Immature natural killer cell (primary cell): Measurements from ENCODE around the gene SLC2A14. TPM values are rescaled to one million over a fixed set of nuclear protein-coding genes. Genes with fewer than 3 reads are reported as not detected.
"Not testable (repeated sequence)": the region's sequence is repeated elsewhere in the genome, so short reads cannot be mapped to it uniquely, and the experiment has no call there.

ENCODE experiments used
- DNase-seq, 3 donors: peaks; one replicate each; pipeline ENCODE4 v3.0.0; 2022; ENCODE audit warnings: mixed read lengths in 1 of 3
- H3K27ac Mint-ChIP-seq, 6 donors: one replicate each; pipeline ENCODE4 v1.8.0; 2020; ENCODE audit warnings: mixed read lengths in 6 of 6, mild to moderate bottlenecking in 5 of 6, inconsistent platforms in 4 of 6, moderate library complexity in 3 of 6
- H3K27me3 Mint-ChIP-seq, 3 donors: one replicate each; pipeline ENCODE4 v1.8.0; 2020 to 2021; ENCODE audit warnings: low read depth in 3 of 3, mild to moderate bottlenecking in 3 of 3, mixed read lengths in 3 of 3, moderate library complexity in 3 of 3, inconsistent platforms in 1 of 3
- H3K36me3 Mint-ChIP-seq, 3 donors: one replicate each; pipeline ENCODE4 v1.8.0; 2020; ENCODE audit warnings: mixed read lengths in 3 of 3, inconsistent platforms in 2 of 3, mild to moderate bottlenecking in 2 of 3
- H3K4me1 Mint-ChIP-seq, 2 donors: one replicate each; pipeline ENCODE4 v1.8.0; 2020; ENCODE audit warnings: inconsistent platforms in 2 of 2, mild to moderate bottlenecking in 2 of 2, mixed read lengths in 2 of 2, moderate library complexity in 1 of 2
- H3K4me3 Mint-ChIP-seq, 5 donors: one replicate each; pipeline ENCODE4 v1.8.0; 2020; ENCODE audit warnings: mild to moderate bottlenecking in 5 of 5, mixed read lengths in 5 of 5, inconsistent platforms in 3 of 5, moderate library complexity in 3 of 5
- H3K9me3 Mint-ChIP-seq, 6 donors: one replicate each; pipeline ENCODE4 v1.8.0; 2020; ENCODE audit warnings: mild to moderate bottlenecking in 6 of 6, mixed read lengths in 6 of 6, inconsistent platforms in 4 of 6, moderate library complexity in 3 of 6
- polyA plus RNA-seq, 3 donors: library from polyadenylated mRNA; unstranded; fragments of 300-500 nt; fragmentation: Illumina TruSeq; gene quantifications; one replicate each; pipeline ENCODE4 v1.2.3, GENCODE V29; 2021

SLC2A14 gene
- polyA plus RNA-seq, 3 donors from 2014 or later, result not detected

DNA sequence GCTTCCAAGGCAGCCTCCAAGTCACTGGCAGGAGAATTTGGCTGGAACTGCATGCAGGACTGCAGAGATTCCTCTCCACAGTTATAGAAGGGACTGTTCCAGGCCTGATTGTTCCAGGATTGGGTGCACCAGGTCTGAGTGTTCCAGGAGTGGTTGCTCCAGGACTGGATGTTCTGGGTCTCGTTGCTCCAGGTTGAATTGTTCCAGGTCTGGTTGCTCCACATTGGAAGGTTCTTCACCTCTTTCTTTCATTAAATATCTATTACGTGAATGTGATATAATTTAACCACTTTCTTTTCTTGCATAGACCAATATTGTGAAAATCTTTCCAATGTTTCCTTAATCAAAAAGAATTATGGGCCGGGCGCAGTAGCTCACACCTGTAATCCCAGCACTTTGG is 24.0 kb upstream of the SLC2A14 start:
- H3K27ac Mint-ChIP-seq, H3K4me1 Mint-ChIP-seq, H3K27me3 Mint-ChIP-seq, H3K4me3 Mint-ChIP-seq, H3K36me3 Mint-ChIP-seq, DNase-seq, H3K9me3 Mint-ChIP-seq: not testable (repeated sequence)

DNA sequence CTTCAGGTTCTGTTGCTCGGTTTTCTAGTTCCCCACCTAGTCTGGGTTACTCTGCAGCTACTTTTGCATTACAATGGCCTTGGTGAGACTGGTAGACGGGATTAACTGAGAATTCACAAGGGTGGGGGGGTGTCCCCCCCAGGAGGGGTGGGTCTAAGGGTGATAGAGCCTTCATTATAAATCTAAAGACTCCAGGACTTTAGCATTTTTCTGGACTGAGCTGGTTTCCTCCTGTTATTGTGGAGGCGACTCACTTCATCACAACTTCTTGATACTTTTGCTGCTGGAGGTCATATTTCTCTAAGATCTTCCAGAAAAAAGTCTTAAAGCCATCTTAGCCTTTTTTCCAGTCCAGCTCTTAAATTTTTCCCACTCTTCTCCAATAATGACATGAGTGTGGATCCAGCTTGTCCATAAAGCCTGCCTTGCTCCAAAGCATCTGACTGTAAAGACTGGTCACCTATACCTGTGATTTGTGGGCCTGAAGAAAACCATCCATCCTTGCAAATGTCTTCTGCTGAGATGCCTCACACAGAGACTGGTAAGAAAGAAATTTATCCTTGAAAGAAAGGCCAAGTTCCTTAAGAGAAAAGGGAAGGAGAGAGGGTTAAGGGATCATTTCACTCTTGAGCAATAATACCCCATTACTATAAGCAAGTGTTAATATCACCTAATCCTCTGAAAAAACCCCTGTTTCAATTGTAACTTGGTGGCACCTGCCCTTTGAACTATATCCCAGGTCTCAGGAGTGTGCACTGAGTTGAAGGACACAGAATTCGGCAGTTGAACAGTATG is 19.7 kb upstream of the SLC2A14 start:
- Mint-ChIP-seq H3K4me3 (no peak overlapping the region), H3K36me3 (no peaks in the 10 kb centered on the region), H3K27ac (no peak overlapping the region), H3K27me3 (peaks cover 0 to 7% (median 3%) of the 10 kb centered on the region in 3 donors), H3K9me3 (no peaks in the 10 kb centered on the region), H3K4me1 (no peaks in the 10 kb centered on the region)
- DNase-seq, result no peak

DNA sequence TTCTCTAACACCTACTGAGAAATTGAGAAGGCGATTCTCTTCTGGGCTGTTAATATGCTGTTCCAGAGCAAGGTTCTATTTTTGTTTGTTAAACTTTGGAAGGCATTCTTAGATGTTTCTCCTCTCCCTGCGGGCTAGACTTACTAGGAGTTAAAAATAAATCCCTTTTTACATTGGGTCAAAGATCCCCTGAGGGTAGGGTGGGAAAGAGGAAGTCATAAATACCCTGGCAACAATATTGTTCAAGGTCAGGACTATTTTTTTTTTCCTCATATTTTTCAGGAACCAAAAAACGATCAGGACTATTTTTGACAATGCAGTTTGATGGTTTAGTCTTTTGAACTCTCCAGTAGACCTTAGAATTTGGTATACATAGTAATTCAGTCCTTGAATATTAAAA is 12.0 kb upstream of the SLC2A14 start:
- DNase-seq, result no peak
- H3K36me3 Mint-ChIP-seq, result no peaks in the 10 kb centered on the region
- no peaks in the 10 kb centered on the region for H3K9me3 Mint-ChIP-seq
- no peaks in the 10 kb centered on the region for H3K4me1 Mint-ChIP-seq
- no peak overlapping the region for H3K4me3 Mint-ChIP-seq
- peaks cover 0 to 6% (median 0%) of the 10 kb centered on the region in 3 donors for H3K27me3 Mint-ChIP-seq
- no peak overlapping the region for H3K27ac Mint-ChIP-seq

DNA sequence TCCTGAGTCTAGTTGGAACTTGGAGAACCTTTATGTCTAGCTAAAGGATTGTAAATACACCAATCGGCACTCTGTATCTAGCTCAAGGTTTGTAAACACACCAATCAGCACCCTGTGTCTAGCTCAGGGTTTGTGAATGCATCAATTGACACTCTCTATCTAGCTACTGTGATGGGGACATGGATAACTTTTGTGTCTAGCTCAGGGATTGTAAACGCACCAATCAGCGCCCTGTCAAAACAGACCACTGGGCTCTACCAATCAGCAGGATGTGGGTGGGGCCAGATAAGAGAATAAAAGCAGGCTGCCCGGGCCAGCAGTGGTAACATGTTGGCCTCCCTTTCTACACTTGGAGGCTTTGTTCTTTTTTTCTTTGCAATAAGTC is 9.0 kb upstream of the SLC2A14 start:
- not testable (repeated sequence) for H3K9me3 Mint-ChIP-seq, DNase-seq, H3K4me3 Mint-ChIP-seq, H3K27me3 Mint-ChIP-seq, H3K4me1 Mint-ChIP-seq, H3K27ac Mint-ChIP-seq, H3K36me3 Mint-ChIP-seq

DNA sequence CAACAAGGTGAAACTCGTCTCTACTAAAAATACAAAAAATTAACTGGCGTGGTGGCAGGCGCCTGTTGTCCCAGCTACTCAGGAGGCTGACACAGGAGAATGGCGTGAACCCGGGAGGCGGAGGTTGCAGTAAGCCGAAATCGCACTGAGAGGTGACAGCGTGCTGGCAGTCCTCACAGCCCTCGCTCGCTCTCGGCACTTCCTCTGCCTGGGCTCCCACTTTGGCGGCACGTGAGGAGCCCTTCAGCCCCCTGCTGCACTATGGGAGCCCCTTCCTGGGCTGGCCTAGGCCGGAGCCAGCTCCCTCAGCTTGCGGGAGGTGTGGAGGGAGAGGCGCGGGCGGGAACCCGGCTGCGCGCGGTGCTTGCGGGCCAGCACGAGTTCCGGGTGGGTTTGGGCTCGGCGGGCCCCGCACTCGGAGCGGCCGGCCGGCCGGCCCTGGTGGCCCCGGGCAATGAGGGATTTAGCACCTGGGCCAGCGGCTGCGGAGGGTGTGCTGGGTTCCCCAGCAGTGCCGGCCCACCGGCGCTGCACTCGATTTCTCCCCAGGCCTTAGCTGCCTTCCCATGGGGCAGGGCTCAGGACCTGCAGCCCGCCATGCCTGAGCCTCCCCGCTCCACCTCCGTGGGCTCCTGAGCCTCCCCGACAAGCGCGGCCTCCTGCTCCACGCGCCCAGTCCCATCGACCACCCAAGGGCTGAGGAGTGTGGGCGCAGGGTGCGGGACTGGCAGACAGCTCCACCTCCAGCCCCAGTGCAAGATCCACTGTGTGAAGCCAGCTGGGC is 8.4 kb upstream of the SLC2A14 start:
- H3K27me3 Mint-ChIP-seq, H3K4me1 Mint-ChIP-seq, DNase-seq, H3K36me3 Mint-ChIP-seq, H3K9me3 Mint-ChIP-seq, H3K27ac Mint-ChIP-seq, H3K4me3 Mint-ChIP-seq: not testable (repeated sequence)

DNA sequence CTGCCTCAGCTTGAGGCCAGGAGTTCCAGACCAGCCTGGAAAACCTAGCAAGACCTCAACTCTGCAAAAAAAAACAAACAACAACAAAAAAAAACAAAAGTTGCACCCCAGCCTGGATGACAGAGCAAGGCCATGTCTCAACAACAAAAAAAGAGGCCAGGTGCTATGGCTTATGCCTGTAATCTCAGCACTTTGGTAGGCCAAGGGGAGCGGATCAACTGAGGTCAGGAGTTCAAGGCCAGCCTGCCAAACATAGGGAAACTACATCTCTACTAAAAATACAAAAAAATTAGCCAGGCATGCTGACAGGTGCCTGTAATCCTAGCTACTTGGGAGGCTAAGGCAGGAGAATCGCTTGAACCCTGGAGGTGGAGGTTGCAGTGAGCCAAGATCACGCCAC is 6.5 kb upstream of the SLC2A14 start:
- no peaks in the 10 kb centered on the region for H3K4me1 Mint-ChIP-seq
- H3K9me3 Mint-ChIP-seq, result no peaks in the 10 kb centered on the region
- H3K27me3 Mint-ChIP-seq, result peaks cover 0 to 2% (median 0%) of the 10 kb centered on the region in 3 donors
- H3K27ac Mint-ChIP-seq, result no peak overlapping the region
- DNase-seq, result no peak
- H3K4me3 Mint-ChIP-seq, result no peak overlapping the region
- no peaks in the 10 kb centered on the region for H3K36me3 Mint-ChIP-seq

DNA sequence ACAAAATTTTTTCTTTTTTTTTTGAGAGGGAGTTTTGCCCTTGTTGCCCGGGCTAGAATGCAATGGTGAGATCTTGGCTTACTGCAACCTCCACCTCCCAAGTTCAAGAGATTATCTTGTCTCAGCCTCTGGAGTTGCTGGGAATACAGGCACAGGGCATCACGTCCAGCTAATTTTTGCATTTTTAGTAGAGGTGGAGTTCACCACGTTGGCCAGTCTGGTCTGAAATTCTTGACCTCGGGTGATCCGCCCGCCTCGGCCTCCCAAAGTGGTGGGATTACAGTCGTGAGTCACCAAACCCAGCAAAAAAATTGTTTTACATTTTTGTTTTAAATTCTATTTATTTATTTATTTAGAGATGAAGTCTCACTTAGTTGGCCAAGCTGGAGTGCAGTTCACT is 4.7 kb upstream of the SLC2A14 start:
- H3K9me3 Mint-ChIP-seq, result no peaks in the 10 kb centered on the region
- no peak for DNase-seq
- no peak overlapping the region for H3K4me3 Mint-ChIP-seq

DNA sequence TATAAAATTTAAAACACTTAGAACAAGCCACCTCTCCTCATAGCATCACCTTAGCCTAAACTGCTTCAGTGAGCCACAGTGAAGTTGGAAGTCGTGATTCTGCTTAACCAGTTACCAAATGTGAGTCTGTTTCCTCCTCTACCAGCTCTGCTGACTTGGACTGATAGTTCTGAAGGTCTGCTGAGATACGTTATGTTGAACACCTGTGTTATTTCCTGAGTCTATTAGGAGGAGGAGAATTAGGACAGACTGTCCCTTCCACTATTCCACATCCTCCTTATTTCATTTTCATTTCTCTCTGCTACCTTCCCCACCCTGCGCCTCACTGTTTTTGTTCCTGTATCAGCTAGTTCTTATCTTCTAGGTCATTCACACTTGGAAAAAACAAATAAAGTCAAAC is 2.4 kb downstream of the SLC2A14 start:
- peaks cover 0 to 4% of the 10 kb centered on the region in 2 donors for H3K4me1 Mint-ChIP-seq
- no peak overlapping the region for H3K4me3 Mint-ChIP-seq
- H3K27me3 Mint-ChIP-seq, result peaks cover 4 to 19% (median 11%) of the 10 kb centered on the region in 3 donors
- no peaks in the 10 kb centered on the region for H3K9me3 Mint-ChIP-seq
- H3K36me3 Mint-ChIP-seq, result no peaks in the 10 kb centered on the region
- no peak for DNase-seq
- H3K27ac Mint-ChIP-seq, result no peak overlapping the region

More for the DNA sequence above, 4.7 kb upstream of the SLC2A14 start:
- peaks cover 0 to 3% of the 10 kb centered on the region in 2 donors for H3K4me1 Mint-ChIP-seq
- no peak overlapping the region for H3K27ac Mint-ChIP-seq
- H3K36me3 Mint-ChIP-seq, result no peaks in the 10 kb centered on the region
- peaks cover 1 to 13% (median 6%) of the 10 kb centered on the region in 3 donors for H3K27me3 Mint-ChIP-seq

DNA sequence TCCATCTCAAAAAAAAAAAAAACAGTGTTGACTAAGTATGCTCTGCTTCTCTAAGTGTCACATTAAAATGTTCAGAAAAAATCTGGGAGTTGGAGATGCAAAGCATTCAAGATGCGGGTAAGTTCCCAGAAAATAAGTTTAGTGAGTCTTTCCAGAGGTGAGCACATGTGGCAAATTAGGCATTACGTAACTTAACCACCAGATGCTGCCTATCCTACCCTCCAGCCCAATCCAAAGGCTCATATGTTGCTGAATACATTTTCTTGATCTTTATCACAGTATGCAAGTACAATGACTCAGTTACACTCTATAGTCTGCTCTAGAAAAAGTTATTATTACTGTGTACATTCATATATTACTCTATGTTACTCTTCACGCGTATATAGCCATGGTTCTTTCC is 3.6 kb downstream of the SLC2A14 start:
- H3K27ac Mint-ChIP-seq, result no peak overlapping the region
- peaks cover 6 to 18% (median 15%) of the 10 kb centered on the region in 3 donors for H3K27me3 Mint-ChIP-seq
- peaks cover 0 to 4% of the 10 kb centered on the region in 2 donors for H3K4me1 Mint-ChIP-seq
- H3K36me3 Mint-ChIP-seq, result no peaks in the 10 kb centered on the region
- DNase-seq, result no peak
- no peaks in the 10 kb centered on the region for H3K9me3 Mint-ChIP-seq
- no peak overlapping the region for H3K4me3 Mint-ChIP-seq

DNA sequence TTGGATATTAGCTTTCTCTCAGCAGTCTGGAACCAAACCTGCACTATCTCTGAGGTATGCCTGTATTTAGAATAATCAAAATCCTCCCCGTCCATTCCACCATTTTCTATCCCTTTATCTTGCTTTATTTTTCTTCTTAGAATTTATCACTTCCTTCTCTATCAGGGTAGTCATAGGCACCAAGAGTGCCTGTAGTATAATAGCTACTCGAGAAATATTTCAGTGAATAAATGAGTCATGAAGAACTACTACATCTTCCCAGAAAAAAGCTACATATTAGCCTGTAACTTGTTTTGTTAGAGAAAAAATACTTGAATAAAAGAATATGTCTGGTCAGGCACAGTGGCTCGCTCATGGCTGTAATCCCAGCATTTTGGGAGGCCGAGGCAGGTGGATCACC is 4.3 kb downstream of the SLC2A14 start:
- Mint-ChIP-seq H3K9me3 (no peaks in the 10 kb centered on the region), H3K4me1 (peaks cover 0 to 2% of the 10 kb centered on the region in 2 donors), H3K27ac (no peak overlapping the region), H3K27me3 (peaks cover 6 to 11% (median 11%) of the 10 kb centered on the region in 3 donors), H3K4me3 (no peak overlapping the region), H3K36me3 (no peaks in the 10 kb centered on the region)
- DNase-seq, result no peak

DNA sequence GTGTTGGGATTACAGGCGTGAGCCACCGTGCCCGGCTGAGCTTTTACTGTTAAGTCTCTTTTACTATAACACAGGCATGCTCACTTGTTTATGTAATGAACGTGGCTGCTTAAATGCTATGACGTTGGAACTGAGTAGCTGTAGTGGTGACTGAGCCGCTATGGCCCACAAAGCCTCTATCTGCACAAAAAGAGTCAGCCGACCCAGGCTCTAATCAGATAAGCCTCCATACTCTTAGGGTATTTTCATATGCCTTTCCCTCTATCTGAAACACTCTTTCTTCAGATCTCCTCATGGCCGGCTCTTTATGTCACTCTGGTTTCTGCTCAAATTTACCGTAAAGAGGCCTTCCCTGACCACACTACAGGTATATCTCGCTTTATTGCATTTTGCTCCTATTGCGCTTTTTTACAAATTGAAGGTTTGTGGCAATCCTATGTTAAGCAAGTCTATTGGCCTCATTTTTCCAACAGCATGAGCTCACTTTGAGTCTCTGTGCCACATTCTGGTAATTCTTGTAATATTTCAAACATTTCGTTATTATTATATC is 8.0 kb downstream of the SLC2A14 start:
- H3K9me3 Mint-ChIP-seq, result no peaks in the 10 kb centered on the region
- H3K36me3 Mint-ChIP-seq, result no peaks in the 10 kb centered on the region
- H3K4me3 Mint-ChIP-seq, result no peak overlapping the region
- peaks cover 3 to 5% (median 3%) of the 10 kb centered on the region in 3 donors for H3K27me3 Mint-ChIP-seq
- peak overlapping the region in 1 of 6 donors; percentile 59 for H3K27ac Mint-ChIP-seq
- DNase-seq, result no peak
- H3K4me1 Mint-ChIP-seq, result peaks cover 9 to 16% of the 10 kb centered on the region in 2 donors

DNA sequence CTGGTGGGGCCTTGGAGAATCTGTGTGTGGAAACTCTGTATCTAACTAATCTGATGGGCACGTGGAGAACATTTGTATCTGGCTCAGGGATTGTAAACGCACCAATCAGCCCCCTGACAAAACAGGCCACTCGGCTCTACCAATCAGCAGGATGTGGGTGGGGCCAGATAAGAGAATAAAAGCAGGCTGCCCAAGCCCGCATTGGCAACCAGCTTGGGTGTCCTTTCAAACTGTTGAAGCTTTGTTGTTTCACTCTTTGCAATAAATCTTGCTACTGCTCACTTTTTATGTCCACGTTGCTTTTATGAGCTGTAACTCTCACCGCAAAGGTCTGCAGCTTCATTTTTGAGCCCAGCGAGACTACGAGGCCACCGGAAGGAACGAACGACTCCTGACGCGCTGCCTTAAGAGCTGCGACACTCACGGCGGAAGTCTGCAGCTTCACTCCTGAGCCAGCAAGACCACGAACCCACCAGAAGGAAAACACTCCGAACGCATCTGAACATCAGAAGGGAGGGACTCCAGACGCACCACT is 9.8 kb downstream of the SLC2A14 start:
- Mint-ChIP-seq H3K27me3 (peaks cover 3 to 11% (median 3%) of the 10 kb centered on the region in 3 donors), H3K4me3 (peak overlapping the region; percentile 66 to 89 (median 70)), H3K4me1 (peaks cover 9 to 16% of the 10 kb centered on the region in 2 donors), H3K27ac (peak overlapping the region; percentile 76 to 92 (median 82))
- DNase-seq, result peak; percentile 31 to 65 (median 57)
- not testable (repeated sequence) for H3K36me3 Mint-ChIP-seq, H3K9me3 Mint-ChIP-seq

DNA sequence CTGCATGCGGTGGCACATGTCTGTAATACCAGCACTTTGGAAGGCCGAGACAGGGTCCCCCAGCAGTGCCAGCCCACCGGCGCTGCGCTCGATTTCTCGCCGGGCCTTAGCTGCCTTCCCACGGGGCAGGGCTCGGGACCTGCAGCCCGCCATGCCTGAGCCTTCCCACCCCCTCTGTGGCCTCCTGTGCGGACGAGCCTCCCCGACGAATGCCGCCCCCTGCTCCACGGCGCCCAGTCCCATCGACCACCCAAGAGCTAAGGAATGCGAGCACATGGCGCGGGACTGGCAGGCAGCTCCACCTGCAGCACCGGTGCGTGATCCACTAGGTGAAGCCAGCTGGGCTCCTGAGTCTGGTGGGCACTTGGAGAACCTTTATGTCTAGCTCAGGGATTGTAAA is 10.4 kb downstream of the SLC2A14 start:
- Mint-ChIP-seq H3K4me1 (peaks cover 9 to 16% of the 10 kb centered on the region in 2 donors), H3K27ac (peak overlapping the region in 1 of 6 donors; percentile 81)
- DNase-seq, H3K4me3 Mint-ChIP-seq, H3K36me3 Mint-ChIP-seq, H3K9me3 Mint-ChIP-seq, H3K27me3 Mint-ChIP-seq: not testable (repeated sequence)

DNA sequence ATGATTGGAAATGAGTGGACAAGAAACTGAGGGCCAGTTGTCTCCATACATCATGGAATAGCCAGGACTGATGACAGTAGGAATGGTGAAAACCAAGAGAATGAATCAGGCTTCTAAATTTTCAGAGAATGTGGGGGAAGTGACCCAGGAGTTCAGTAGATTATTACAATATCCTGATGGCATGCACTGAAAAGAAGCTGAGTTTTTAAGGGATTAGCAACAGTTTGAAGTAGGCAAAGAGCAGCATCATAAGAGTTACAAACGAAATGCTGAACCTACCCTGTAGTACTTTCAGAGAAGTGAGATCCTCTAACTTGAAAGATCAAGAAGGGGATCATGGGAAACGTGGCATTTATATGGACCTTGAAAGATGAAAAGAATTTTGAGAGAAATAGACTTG is 13.2 kb downstream of the SLC2A14 start:
- peak in 1 of 3 donors; percentile 7 for DNase-seq
- Mint-ChIP-seq H3K36me3 (no peaks in the 10 kb centered on the region), H3K9me3 (no peaks in the 10 kb centered on the region), H3K4me1 (peaks cover 9 to 16% of the 10 kb centered on the region in 2 donors), H3K27ac (peak overlapping the region in 1 of 6 donors; percentile 59), H3K4me3 (no peak overlapping the region), H3K27me3 (peaks cover 3 to 9% (median 5%) of the 10 kb centered on the region in 3 donors)
